ENCODE measurements around the gene MAD1L1.
"Not testable (repeated sequence)": the region's sequence is repeated elsewhere in the genome, so short reads cannot be mapped to it uniquely, and the experiment has no call there.

The MAD1L1 gene

GRCh38 chr7:1829111-1829510 is 403.6 kb downstream of the MAD1L1 start:
- Histone ChIP-seq H3K27me3 (ENCODE audit: low read length) (no peaks in the 10 kb centered on the region), H3K79me2 (ENCODE audit: insufficient read depth, low read length) (no peaks in the 10 kb centered on the region), H3K4me2 (ENCODE audit: low read depth, low read length, poor library complexity, severe bottlenecking) (no peak overlapping the region), H3K36me3 (ENCODE audit: low read length) (no peaks in the 10 kb centered on the region), H3K9me2 (replicated peaks; ENCODE audit: insufficient read depth, low read length) (no peaks in the 10 kb centered on the region), H3K9me3 (ENCODE audit: insufficient read depth, low read length) (no peaks in the 10 kb centered on the region), H3K4me3 (ENCODE audit: insufficient read depth, low read length, poor library complexity, severe bottlenecking) (no peak overlapping the region), H2AFZ (ENCODE audit: low read depth, low read length, severe bottlenecking) (no peak overlapping the region), H4K20me1 (ENCODE audit: low read depth, low read length) (no peaks in the 10 kb centered on the region), H3F3A (ENCODE audit: insufficient read depth) (no peaks in the 10 kb centered on the region), H3K27ac (ENCODE audit: low read depth, low read length) (no peak overlapping the region), H3K9ac (ENCODE audit: low read length) (no peak overlapping the region)
- TF ChIP-seq EZH2phosphoT487 (conservative IDR thresholded peaks at IDR 0.05; ENCODE audit: low read length) (no peak), CTCF (IDR thresholded peaks at IDR 0.05; ENCODE audit: insufficient read depth, low read length, poor library complexity, severe bottlenecking) (no peak)

- H3K9me2 ChIP-seq (replicated peaks; ENCODE audit: insufficient read depth, low read length); H3K9me3 ChIP-seq (ENCODE audit: insufficient read depth, low read length); H3K36me3 ChIP-seq (ENCODE audit: low read length); H3K79me2 ChIP-seq (ENCODE audit: insufficient read depth, low read length); H3F3A ChIP-seq (ENCODE audit: insufficient read depth); H3K9ac ChIP-seq (ENCODE audit: low read length); H3K27me3 ChIP-seq (ENCODE audit: low read length); H3K27ac ChIP-seq (ENCODE audit: low read depth, low read length); H3K4me3 ChIP-seq (ENCODE audit: insufficient read depth, low read length, poor library complexity, severe bottlenecking); H2AFZ ChIP-seq (ENCODE audit: low read depth, low read length, severe bottlenecking); H4K20me1 ChIP-seq (ENCODE audit: low read depth, low read length); H3K4me2 ChIP-seq (ENCODE audit: low read depth, low read length, poor library complexity, severe bottlenecking): not testable (repeated sequence)
Measured at GRCh38 chr7:1828170-1828569, 404.6 kb downstream of the MAD1L1 start.

DNA sequence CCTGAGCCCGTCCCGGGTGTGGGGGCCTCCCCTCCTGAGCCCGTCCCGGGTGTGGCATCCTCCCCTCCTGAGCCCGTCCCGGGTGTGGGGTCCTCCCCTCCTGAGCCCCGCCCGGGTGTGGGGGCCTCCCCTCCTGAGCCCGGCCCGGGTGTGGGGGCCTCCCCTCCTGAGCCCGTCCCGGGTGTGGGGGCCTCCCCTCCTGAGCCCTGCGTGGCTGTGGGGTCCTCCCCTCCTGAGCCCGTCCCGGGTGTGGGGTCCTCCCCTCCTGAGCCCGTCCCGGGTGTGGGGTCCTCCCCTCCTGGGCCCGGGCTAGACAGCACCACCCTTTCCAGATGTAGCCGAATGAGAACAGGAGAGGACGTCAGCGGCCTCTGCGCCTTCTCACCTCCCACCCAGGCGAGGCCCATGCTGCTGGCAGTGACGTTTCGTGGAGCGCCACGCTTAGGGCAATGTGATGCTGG is 405.2 kb downstream of the MAD1L1 start:
- not testable (repeated sequence) for H4K20me1 ChIP-seq (ENCODE audit: low read depth, low read length); H3K79me2 ChIP-seq (ENCODE audit: insufficient read depth, low read length); H3K9me2 ChIP-seq (replicated peaks; ENCODE audit: insufficient read depth, low read length); H2AFZ ChIP-seq (ENCODE audit: low read depth, low read length, severe bottlenecking); H3K27me3 ChIP-seq (ENCODE audit: low read length); H3K36me3 ChIP-seq (ENCODE audit: low read length); H3K27ac ChIP-seq (ENCODE audit: low read depth, low read length); H3K9me3 ChIP-seq (ENCODE audit: insufficient read depth, low read length); H3K4me3 ChIP-seq (ENCODE audit: insufficient read depth, low read length, poor library complexity, severe bottlenecking); H3F3A ChIP-seq (ENCODE audit: insufficient read depth); H3K4me2 ChIP-seq (ENCODE audit: low read depth, low read length, poor library complexity, severe bottlenecking); H3K9ac ChIP-seq (ENCODE audit: low read length)

GRCh38 chr7:1826931-1827330 is 405.8 kb downstream of the MAD1L1 start:
- H3K27ac ChIP-seq (ENCODE audit: low read depth, low read length); H4K20me1 ChIP-seq (ENCODE audit: low read depth, low read length); H3K27me3 ChIP-seq (ENCODE audit: low read length); H3K79me2 ChIP-seq (ENCODE audit: insufficient read depth, low read length); H2AFZ ChIP-seq (ENCODE audit: low read depth, low read length, severe bottlenecking); H3F3A ChIP-seq (ENCODE audit: insufficient read depth); H3K4me2 ChIP-seq (ENCODE audit: low read depth, low read length, poor library complexity, severe bottlenecking); H3K36me3 ChIP-seq (ENCODE audit: low read length); H3K4me3 ChIP-seq (ENCODE audit: insufficient read depth, low read length, poor library complexity, severe bottlenecking); H3K9me3 ChIP-seq (ENCODE audit: insufficient read depth, low read length); H3K9me2 ChIP-seq (replicated peaks; ENCODE audit: insufficient read depth, low read length); H3K9ac ChIP-seq (ENCODE audit: low read length): not testable (repeated sequence)

GRCh38 chr7:1825897-1826741 is 406.6 kb downstream of the MAD1L1 start:
- Histone ChIP-seq H3K4me2 (ENCODE audit: low read depth, low read length, poor library complexity, severe bottlenecking) (no peak overlapping the region), H2AFZ (ENCODE audit: low read depth, low read length, severe bottlenecking) (no peak overlapping the region), H3K27me3 (ENCODE audit: low read length) (no peaks in the 10 kb centered on the region), H3K9me2 (replicated peaks; ENCODE audit: insufficient read depth, low read length) (no peaks in the 10 kb centered on the region), H3K4me3 (ENCODE audit: insufficient read depth, low read length, poor library complexity, severe bottlenecking) (no peak overlapping the region), H4K20me1 (ENCODE audit: low read depth, low read length) (no peaks in the 10 kb centered on the region), H3K36me3 (ENCODE audit: low read length) (no peaks in the 10 kb centered on the region), H3F3A (ENCODE audit: insufficient read depth) (no peaks in the 10 kb centered on the region), H3K9ac (ENCODE audit: low read length) (no peak overlapping the region), H3K27ac (ENCODE audit: low read depth, low read length) (no peak overlapping the region), H3K79me2 (ENCODE audit: insufficient read depth, low read length) (no peaks in the 10 kb centered on the region), H3K9me3 (ENCODE audit: insufficient read depth, low read length) (no peaks in the 10 kb centered on the region)
- no peak for TF ChIP-seq EZH2phosphoT487 (conservative IDR thresholded peaks at IDR 0.05; ENCODE audit: low read length)
- no peak for TF ChIP-seq CTCF (IDR thresholded peaks at IDR 0.05; ENCODE audit: insufficient read depth, low read length, poor library complexity, severe bottlenecking)

DNA sequence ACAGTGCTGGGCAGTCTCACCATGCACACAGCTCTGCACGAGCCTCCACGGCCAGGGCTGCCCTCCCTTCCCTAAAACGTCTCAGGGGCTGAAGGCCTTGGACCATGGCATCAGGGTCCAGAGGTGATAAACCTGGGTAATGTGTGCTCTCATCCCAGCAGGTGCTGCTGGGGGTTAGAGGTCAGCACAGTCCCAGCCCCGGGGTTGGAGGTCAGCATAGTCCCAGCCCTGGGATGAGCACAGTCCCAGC is 407.2 kb downstream of the MAD1L1 start:
- not testable (repeated sequence) for H3K36me3 ChIP-seq (ENCODE audit: low read length); H3K4me2 ChIP-seq (ENCODE audit: low read depth, low read length, poor library complexity, severe bottlenecking)

More for the DNA sequence above, 407.2 kb downstream of the MAD1L1 start:
- H3K9me2 ChIP-seq (replicated peaks; ENCODE audit: insufficient read depth, low read length); H3K9me3 ChIP-seq (ENCODE audit: insufficient read depth, low read length); H3K79me2 ChIP-seq (ENCODE audit: insufficient read depth, low read length); H4K20me1 ChIP-seq (ENCODE audit: low read depth, low read length); H3F3A ChIP-seq (ENCODE audit: insufficient read depth); H3K27me3 ChIP-seq (ENCODE audit: low read length); H2AFZ ChIP-seq (ENCODE audit: low read depth, low read length, severe bottlenecking); H3K4me3 ChIP-seq (ENCODE audit: insufficient read depth, low read length, poor library complexity, severe bottlenecking); H3K9ac ChIP-seq (ENCODE audit: low read length); H3K27ac ChIP-seq (ENCODE audit: low read depth, low read length): not testable (repeated sequence)
